ENCODE data around the gene KLHL12.

Gene KLHL12

GRCh38 chr1:202880062-202880461 is 47.0 kb downstream of the KLHL12 start:
- DNase-seq (ENCODE audit: extremely low spot score) = no peak
- ChIA-PET POLR2A (no interaction called here), CTCF (interaction anchor here (0.8 to 2.5 kb wide), 3 partner anchors 14 to 21 kb away, joined by 3 to 6 read pairs (median 3); no protein-coding TSS in a partner anchor)
- TF ChIP-seq CTCF (IDR thresholded peaks at IDR 0.05; ENCODE audit: control extremely low read depth, extremely low read depth, low read depth, missing control alignments) = no peak

GRCh38 chr1:202879128-202879527 is 47.9 kb downstream of the KLHL12 start:
- DNase-seq (ENCODE audit: extremely low spot score) = no peak
- CTCF ChIA-PET = interaction anchor here (1.3 kb wide), 1 partner anchor 20 kb away, joined by 3 read pairs; no protein-coding TSS in a partner anchor
- POLR2A ChIA-PET = no interaction called here
- no peak for TF ChIP-seq CTCF (IDR thresholded peaks at IDR 0.05; ENCODE audit: control extremely low read depth, extremely low read depth, low read depth, missing control alignments)

- TF ChIP-seq CTCF (IDR thresholded peaks at IDR 0.05; ENCODE audit: control extremely low read depth, extremely low read depth, low read depth, missing control alignments) = no peak
- no peak for DNase-seq (ENCODE audit: extremely low spot score)
- CTCF ChIA-PET = no interaction called here
- POLR2A ChIA-PET = no interaction called here
Measured at GRCh38 chr1:202873026-202873425, 54.0 kb downstream of the KLHL12 start.

- no peak for TF ChIP-seq CTCF (IDR thresholded peaks at IDR 0.05; ENCODE audit: control extremely low read depth, extremely low read depth, low read depth, missing control alignments)
- DNase-seq (ENCODE audit: extremely low spot score) = no peak
- ChIA-PET POLR2A (no interaction called here), CTCF (interaction anchor here (1.0 to 1.6 kb wide), 2 partner anchors 11 to 121 kb away, joined by 3 read pairs; no protein-coding TSS in a partner anchor)
Measured at GRCh38 chr1:202871367-202871766, 55.7 kb downstream of the KLHL12 start.

GRCh38 chr1:202862679-202863560 is 64.1 kb downstream of the KLHL12 start:
- ChIA-PET CTCF (interaction anchor here (0.8 to 4.6 kb wide), 7 partner anchors 10 to 143 kb away, joined by 3 to 26 read pairs (median 3); partner anchors contain the start of gene RABIF), POLR2A (no interaction called here)
- DNase-seq (ENCODE audit: extremely low spot score) = no peak
- TF ChIP-seq CTCF (IDR thresholded peaks at IDR 0.05; ENCODE audit: control extremely low read depth, extremely low read depth, low read depth, missing control alignments) = peak; percentile 9

- peak; percentile 91 for DNase-seq (ENCODE audit: extremely low spot score)
- ChIA-PET CTCF (interaction anchor here (0.8 to 4.6 kb wide), 7 partner anchors 9 to 406 kb away, joined by 3 to 26 read pairs (median 4); no protein-coding TSS in a partner anchor), POLR2A (no interaction called here)
- TF ChIP-seq CTCF (IDR thresholded peaks at IDR 0.05; ENCODE audit: control extremely low read depth, extremely low read depth, low read depth, missing control alignments) = no peak
Measured at GRCh38 chr1:202861420-202862132, 65.5 kb downstream of the KLHL12 start.

Measured in GM10248 (cell line).